HL-60/S4 treated with phorbol 12-myristate 13-acetate at 8.2 ng/mL for 4 days and 3 days (cell line): ENCODE data around the gene FAM171A1.
"Not testable (repeated sequence)": the region's sequence is repeated elsewhere in the genome, so short reads cannot be mapped to it uniquely, and the experiment has no call there.

Experiments used
- in situ Hi-C: fragments of 300-500 bp; cut with MboI; formaldehyde crosslinking; loops from 2 replicates; pipeline ENCODE4 v1.15.0; 2022; ENCODE audit warnings: low sequenced_read_pairs

Gene FAM171A1

GRCh38 chr10:15321431-15322341 lies 49.4 kb downstream of the FAM171A1 start:
- in situ Hi-C loops: no loop called here

DNA sequence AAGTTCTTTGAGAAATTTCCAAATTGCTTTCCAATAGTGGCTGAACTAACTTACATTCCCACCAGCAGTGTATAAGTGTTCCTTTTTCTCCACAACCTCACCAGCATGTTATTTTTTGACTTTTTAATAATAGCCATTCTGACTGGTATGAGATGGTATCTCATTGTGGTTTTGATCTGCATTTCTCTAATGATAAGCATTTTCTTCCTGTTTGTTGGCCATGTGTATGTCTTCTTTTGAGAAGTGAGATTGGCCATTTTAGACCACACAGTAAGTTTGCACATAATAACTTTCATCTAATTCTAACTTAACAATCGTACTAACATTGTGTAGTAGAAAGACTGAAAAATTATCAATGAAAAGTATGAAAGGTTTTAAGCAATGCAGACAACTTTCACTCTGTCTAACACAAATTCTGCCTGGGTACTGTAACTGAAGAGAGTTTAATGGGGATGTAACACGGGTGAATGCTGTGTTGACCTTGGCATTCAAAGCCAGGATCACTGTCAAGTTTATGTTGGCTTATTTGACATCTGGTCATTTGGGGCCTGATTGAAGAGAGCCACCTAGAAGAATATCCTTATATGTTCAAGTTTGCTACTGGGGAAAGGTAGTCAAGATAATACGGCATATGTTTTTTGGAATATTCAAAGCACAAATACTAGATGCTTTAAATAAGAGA lies 50.4 kb downstream of the FAM171A1 start:
- in situ Hi-C loops: no loop called here

GRCh38 chr10:15320118-15320517 lies 51.0 kb downstream of the FAM171A1 start:
- in situ Hi-C loops: no loop called here

DNA sequence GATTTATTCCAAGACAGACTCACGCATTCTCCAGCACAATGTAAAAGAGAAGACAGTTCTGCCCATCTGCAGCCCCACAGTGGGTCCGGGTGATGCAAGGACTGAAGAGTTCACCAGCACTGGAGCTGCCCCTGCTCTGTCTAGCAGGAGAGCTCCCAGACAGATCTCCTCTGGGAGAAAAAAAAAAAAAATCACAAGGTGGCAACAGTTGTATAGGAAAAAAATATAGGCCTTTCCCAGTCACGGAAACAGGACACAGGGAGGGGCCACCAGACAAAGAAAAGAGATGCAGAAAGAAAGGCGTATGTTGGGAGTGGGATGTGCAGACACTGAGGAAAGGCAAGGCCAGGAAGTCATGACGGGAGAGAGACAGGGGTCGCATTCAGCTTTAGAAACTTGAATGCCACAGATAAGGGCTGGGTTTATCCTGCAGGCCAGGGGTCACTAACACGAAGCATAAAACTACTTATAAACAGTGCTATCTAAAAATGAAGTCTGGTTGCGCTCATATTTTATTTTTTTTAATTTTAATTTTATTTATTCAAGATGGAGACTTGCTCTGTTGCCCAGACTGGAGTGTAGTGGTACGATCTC lies 54.1 kb downstream of the FAM171A1 start:
- in situ Hi-C loops: no loop called here

- in situ Hi-C loops: no loop called here
Measured at GRCh38 chr10:15316145-15316544, 54.9 kb downstream of the FAM171A1 start.

DNA sequence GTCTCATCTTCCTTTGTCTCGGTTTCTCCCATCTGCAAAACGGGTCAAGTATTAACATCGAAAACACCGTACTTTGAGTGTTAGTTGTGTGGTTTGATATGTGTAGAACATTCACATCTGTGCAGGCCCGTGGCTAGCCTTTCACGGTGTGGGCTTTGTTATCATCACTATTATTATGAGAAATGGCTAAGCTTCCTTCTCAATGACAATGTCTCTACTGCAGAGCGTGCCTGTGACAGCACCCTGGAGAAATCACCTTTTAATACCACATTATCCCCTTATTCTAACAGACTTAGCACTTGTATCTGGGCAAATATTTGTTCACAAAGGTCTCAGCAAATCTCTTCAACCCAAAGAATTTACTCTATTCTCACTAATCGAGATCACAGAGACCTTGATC lies 55.8 kb downstream of the FAM171A1 start:
- in situ Hi-C loops: no loop called here

- in situ Hi-C loops: no loop called here
Measured at GRCh38 chr10:15314482-15315045, 56.5 kb downstream of the FAM171A1 start.

- in situ Hi-C loops: no loop called here
Measured at GRCh38 chr10:15313843-15314242, 57.2 kb downstream of the FAM171A1 start.

GRCh38 chr10:15313047-15313446 lies 58.0 kb downstream of the FAM171A1 start:
- in situ Hi-C loops: no loop called here

- in situ Hi-C loops: no loop called here
Measured at GRCh38 chr10:15311569-15312280, 59.4 kb downstream of the FAM171A1 start.

DNA sequence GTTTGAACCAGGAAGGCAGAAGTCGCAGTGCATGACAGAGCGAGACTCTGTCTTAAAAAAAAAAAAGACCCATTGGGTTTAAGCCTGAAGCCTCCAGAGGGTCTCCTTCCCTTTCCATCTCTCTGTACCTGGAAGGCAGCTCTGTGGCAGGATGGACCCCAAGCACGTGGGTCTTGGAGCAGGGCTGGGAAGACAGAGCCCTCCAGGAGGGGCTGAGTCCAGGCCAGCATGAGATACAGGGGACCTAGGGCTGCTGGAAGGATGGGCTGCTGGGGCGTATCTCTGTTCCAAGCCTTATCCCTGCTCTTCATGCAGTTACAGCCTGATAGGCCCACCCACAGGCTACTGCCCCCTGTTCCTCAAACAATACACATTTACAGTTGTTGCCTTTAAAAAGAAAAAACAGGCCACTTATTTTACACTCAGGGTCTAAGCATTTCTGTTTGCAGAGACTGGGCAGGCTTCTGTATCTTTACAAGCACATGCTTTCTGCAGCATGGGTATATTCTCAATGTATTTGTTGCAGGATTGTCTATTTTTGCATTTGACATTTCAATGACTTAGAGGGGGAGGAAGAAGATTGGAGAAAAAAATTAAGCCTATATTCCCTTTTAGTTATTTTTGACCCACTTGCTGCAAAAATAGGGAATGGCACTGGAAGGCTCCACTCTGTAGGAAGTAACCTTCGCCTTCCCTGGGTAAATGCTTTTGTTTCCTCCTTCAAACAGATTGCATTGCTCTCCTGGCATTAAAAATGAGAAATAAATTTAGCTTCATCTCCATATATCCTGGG lies 60.1 kb downstream of the FAM171A1 start:
- in situ Hi-C loops: no loop called here

DNA sequence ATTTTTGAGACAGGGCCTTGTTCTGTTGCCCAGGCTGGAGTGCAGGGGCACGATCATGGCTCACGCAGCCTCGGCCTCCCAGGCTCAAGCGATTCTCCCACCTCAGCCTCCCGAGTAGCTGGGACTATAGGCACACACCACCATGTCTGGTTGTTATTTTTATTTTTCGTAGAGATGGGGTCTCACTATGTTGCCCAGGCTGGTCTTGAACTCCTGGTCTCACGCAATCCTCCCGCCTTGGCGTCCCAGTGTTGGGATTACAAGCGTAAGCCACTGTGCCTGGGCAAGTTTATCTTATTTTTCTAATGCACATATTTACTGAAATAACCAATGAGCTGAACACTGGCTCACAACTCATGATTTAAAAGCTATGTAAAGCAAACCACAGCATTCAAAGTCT lies 61.9 kb downstream of the FAM171A1 start:
- in situ Hi-C loops: no loop called here

DNA sequence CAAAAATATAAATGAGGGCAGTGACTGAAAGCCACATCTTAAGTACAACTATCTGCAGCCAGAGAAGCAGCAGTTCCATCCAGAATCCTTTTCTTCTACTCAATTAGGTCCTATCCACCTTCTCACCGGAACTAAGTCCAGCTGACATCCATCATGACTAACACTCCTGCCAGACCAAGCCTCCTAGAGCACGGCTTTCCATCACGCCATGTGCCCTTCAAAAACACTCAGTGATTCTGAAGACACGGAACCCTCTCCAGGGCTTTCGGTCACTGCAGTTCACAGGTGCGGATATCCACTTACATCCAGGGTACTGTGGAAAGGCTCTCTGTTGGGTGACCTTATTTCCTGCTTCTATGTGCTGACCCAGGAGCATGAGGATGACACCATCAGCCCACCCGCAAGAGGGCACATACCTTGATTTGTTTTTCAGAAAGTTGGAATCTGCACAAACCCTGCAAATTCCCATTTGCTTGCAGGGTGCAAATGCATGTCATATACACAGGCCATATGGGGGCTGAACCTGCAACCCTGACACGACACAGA lies 64.3 kb downstream of the FAM171A1 start:
- in situ Hi-C loops: no loop called here

GRCh38 chr10:15305634-15306033 lies 65.5 kb downstream of the FAM171A1 start:
- in situ Hi-C loops: no loop called here

DNA sequence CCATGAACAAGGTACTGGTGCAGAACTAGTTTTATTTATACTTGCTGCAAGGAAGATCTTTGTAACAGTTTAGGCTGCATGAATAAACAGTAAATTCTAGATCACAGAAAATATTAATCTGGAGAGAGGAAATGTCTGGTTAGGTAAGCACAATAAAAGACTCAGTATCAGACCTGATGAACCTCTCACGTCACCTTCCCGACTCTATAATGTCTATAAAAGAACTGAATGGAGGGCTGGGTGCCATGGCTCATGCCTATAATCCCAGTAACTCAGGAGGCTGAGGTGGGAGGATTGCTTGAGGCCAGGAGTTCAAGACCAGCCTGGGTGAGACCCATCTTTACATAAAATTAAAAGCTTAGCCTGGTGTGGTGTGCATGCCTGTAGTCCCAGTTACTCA lies 65.9 kb downstream of the FAM171A1 start:
- in situ Hi-C loops: no loop called here

DNA sequence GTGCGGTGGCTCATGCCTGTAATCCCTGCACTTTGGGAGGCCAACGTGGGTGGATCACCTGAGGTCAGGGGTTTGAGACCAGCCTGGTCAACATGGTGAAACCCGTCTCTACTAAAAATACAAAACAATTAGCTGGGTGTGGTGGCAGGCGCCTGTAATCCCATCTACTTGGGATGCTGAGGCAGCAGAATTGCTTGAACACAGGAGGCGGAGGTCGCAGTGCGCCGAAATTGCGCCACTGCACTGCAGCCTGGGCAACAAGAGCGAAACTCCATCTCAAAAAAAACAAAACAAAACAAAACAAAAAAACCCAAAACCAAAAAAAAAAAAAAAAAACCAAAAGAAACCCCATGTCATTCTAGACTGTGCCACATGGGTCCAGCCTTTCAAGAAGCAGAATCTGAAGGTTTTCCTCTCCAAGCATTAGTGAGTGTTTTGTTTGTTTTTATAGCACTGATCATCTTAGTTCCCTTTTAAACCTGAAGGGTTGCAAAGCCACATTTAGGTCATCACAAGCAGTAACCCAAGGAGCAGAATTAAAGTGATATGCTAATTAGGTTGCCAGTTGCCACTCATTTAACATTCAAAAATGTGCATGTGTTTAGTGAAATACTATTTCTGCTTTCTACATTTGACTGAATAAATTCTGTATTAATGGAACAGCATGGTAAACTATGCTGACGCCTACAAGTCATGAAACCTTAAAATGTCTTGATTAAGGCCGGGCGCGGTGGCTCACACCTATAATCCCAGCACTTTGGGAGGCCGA lies 68.7 kb downstream of the FAM171A1 start:
- in situ Hi-C loops: not testable (repeated sequence)

DNA sequence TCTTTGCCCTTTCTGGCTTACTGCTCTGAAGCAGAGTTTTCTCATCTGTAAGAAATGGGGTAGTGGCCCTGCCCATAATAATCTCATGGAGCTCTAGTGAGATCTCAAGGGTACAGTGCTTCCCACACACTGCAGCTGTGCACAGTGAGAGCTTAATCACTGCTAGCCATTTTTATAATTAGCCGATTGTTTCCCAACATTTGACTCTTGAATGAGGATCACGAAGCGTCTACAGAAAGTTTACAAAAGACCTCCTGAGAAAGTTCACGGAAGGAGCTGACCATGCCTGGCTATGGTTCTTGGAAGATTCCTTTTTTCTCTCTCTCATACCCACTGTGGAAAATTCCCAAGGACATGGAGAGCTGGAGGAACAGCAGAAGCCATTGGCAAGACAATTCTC lies 70.4 kb downstream of the FAM171A1 start:
- in situ Hi-C loops: no loop called here

DNA sequence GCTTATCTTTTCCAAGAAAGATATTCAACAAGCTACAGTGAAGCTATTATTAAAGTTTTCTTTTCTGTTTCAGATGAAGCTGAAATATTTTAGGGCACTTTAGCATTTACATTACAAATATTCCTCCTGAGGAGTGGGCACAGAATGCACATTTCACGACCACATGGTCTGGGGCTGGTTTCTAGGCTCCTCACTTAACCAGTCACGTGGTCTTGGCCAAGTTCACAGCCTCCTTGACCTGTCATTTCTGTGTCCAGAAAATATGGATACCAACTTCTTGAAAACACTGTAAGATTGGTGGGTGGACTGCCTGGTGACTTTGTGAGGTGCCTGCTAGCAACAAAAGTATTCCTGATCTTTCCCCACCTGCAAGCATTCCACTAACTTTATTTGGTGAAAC lies 70.9 kb downstream of the FAM171A1 start:
- in situ Hi-C loops: no loop called here

GRCh38 chr10:15296701-15297100 lies 74.4 kb downstream of the FAM171A1 start:
- in situ Hi-C loops: no loop called here
